Skeletal muscle satellite cell (primary cell): Measurements from ENCODE around the gene PIK3CD. TPM values are rescaled to one million over a fixed set of nuclear protein-coding genes. Genes with fewer than 3 reads are reported as not detected.
A peak's percentile ranks its signal among the peaks of the same experiment; 100 is the strongest.

ENCODE experiments used
- H3K27me3 ChIP-seq: 2 replicates; pipeline ENCODE4 v1.7.0; 2013; ENCODE audit warnings: low read length; ENCODE audit not compliant: control insufficient read depth, insufficient read depth
- H3K36me3 ChIP-seq: 2 replicates; pipeline ENCODE4 v1.7.0; 2013; ENCODE audit warnings: mild to moderate bottlenecking, control low read depth, low read length; ENCODE audit not compliant: insufficient read depth
- H3K4me1 ChIP-seq: 2 replicates; pipeline ENCODE4 v1.7.0; 2013; ENCODE audit warnings: low read length; ENCODE audit not compliant: control insufficient read depth, insufficient read depth
- H3K4me2 ChIP-seq: 2 replicates; pipeline ENCODE4 v1.7.0; 2013; ENCODE audit warnings: mild to moderate bottlenecking, low read length
- H3K4me3 ChIP-seq: 2 replicates; pipeline ENCODE4 v1.7.0; 2013; ENCODE audit warnings: low read length
- H3K9ac ChIP-seq: 2 replicates; pipeline ENCODE4 v1.7.0; 2013; ENCODE audit warnings: mild to moderate bottlenecking, low read depth, low read length, moderate library complexity
- H3K9me3 ChIP-seq: replicated peaks from 2 replicates; pipeline ENCODE4 v1.7.0; 2013; ENCODE audit warnings: mild to moderate bottlenecking, control low read depth, low read length
- total RNA-seq: library from RNA; depleted of rRNA; stranded (reverse); fragments of >200 nt; gene quantifications from 2 replicates; pipeline ENCODE4 v1.2.3, GENCODE V29; 2012; rRNA removed

The PIK3CD gene
- total RNA-seq: 5.0 and 6.6 TPM in 2 replicates

GRCh38 chr1:9651565-9652378 lies at the start of gene PIK3CD:
TSS of gene PIK3CD (plus strand) at chr1:9651731. CDS start at chr1:9710456, 58,725 bp downstream.
- Histone ChIP-seq H3K36me3 (no peaks in the 10 kb centered on the region), H3K4me2 (peak within 1 kb of the TSS; percentile 92), H3K9me3 (no peaks in the 10 kb centered on the region), H3K4me3 (peak within 1 kb of the TSS; percentile 65), H3K4me1 (no peaks in the 10 kb centered on the region), H3K27me3 (peaks cover 51% of the 10 kb centered on the region), H3K9ac (no peak within 1 kb of the TSS)

- no peak overlapping the region for H3K9ac ChIP-seq
- H3K27me3 ChIP-seq: no peaks in the 10 kb centered on the region
- no peak overlapping the region for H3K4me2 ChIP-seq
- H3K9me3 ChIP-seq: no peaks in the 10 kb centered on the region
- H3K4me3 ChIP-seq: no peak overlapping the region
- H3K36me3 ChIP-seq: peaks cover 15% of the 10 kb centered on the region
- H3K4me1 ChIP-seq: no peaks in the 10 kb centered on the region
Observed at GRCh38 chr1:9601942-9602793, 49.4 kb upstream of the PIK3CD start.

- no peak overlapping the region for H3K4me3 ChIP-seq
- peaks cover 17% of the 10 kb centered on the region for H3K36me3 ChIP-seq
- no peaks in the 10 kb centered on the region for H3K9me3 ChIP-seq
- H3K27me3 ChIP-seq: no peaks in the 10 kb centered on the region
- H3K4me2 ChIP-seq: no peak overlapping the region
- no peaks in the 10 kb centered on the region for H3K4me1 ChIP-seq
- no peak overlapping the region for H3K9ac ChIP-seq
Observed at GRCh38 chr1:9602794-9603167, 48.8 kb upstream of the PIK3CD start.

- Histone ChIP-seq H3K9ac (no peak overlapping the region), H3K4me1 (no peaks in the 10 kb centered on the region), H3K9me3 (no peaks in the 10 kb centered on the region), H3K4me3 (no peak overlapping the region), H3K27me3 (no peaks in the 10 kb centered on the region), H3K4me2 (no peak overlapping the region), H3K36me3 (peaks cover 14% of the 10 kb centered on the region)
Observed at GRCh38 chr1:9603307-9603706, 48.2 kb upstream of the PIK3CD start.

- Histone ChIP-seq H3K36me3 (peaks cover 12% of the 10 kb centered on the region), H3K4me2 (no peak overlapping the region), H3K9me3 (no peaks in the 10 kb centered on the region), H3K9ac (no peak overlapping the region), H3K4me3 (no peak overlapping the region), H3K27me3 (no peaks in the 10 kb centered on the region), H3K4me1 (no peaks in the 10 kb centered on the region)
Observed at GRCh38 chr1:9603766-9604753, 47.5 kb upstream of the PIK3CD start.

GRCh38 chr1:9604836-9605235 lies 46.7 kb upstream of the PIK3CD start:
- no peak overlapping the region for H3K9ac ChIP-seq
- H3K36me3 ChIP-seq: peaks cover 15% of the 10 kb centered on the region

GRCh38 chr1:9605946-9606455 lies 45.5 kb upstream of the PIK3CD start:
- no peak overlapping the region for H3K4me2 ChIP-seq
- no peaks in the 10 kb centered on the region for H3K4me1 ChIP-seq
- H3K36me3 ChIP-seq: peaks cover 19% of the 10 kb centered on the region
- no peak overlapping the region for H3K4me3 ChIP-seq
- no peak overlapping the region for H3K9ac ChIP-seq
- H3K9me3 ChIP-seq: no peaks in the 10 kb centered on the region
- H3K27me3 ChIP-seq: no peaks in the 10 kb centered on the region

More at GRCh38 chr1:9604836-9605235, 46.7 kb upstream of the PIK3CD start:
- no peaks in the 10 kb centered on the region for H3K9me3 ChIP-seq
- no peak overlapping the region for H3K4me2 ChIP-seq
- no peaks in the 10 kb centered on the region for H3K27me3 ChIP-seq
- H3K4me3 ChIP-seq: no peak overlapping the region
- H3K4me1 ChIP-seq: no peaks in the 10 kb centered on the region

GRCh38 chr1:9606458-9606857 lies 45.1 kb upstream of the PIK3CD start:
- Histone ChIP-seq H3K27me3 (no peaks in the 10 kb centered on the region), H3K9ac (no peak overlapping the region), H3K4me3 (no peak overlapping the region), H3K4me1 (no peaks in the 10 kb centered on the region), H3K4me2 (no peak overlapping the region), H3K9me3 (no peaks in the 10 kb centered on the region), H3K36me3 (peaks cover 22% of the 10 kb centered on the region)

GRCh38 chr1:9606948-9607347 lies 44.6 kb upstream of the PIK3CD start:
- Histone ChIP-seq H3K27me3 (no peaks in the 10 kb centered on the region), H3K9me3 (no peaks in the 10 kb centered on the region), H3K4me1 (no peaks in the 10 kb centered on the region), H3K36me3 (peaks cover 22% of the 10 kb centered on the region), H3K4me3 (no peak overlapping the region), H3K4me2 (no peak overlapping the region), H3K9ac (no peak overlapping the region)

GRCh38 chr1:9607352-9607751 lies 44.2 kb upstream of the PIK3CD start:
- Histone ChIP-seq H3K27me3 (no peaks in the 10 kb centered on the region), H3K4me2 (no peak overlapping the region), H3K4me3 (no peak overlapping the region), H3K4me1 (no peaks in the 10 kb centered on the region), H3K9ac (no peak overlapping the region), H3K9me3 (no peaks in the 10 kb centered on the region), H3K36me3 (peaks cover 21% of the 10 kb centered on the region)
